NOMO-1 treated with DMSO at 0.1 percent for 48 hours (cell line): ENCODE measurements around the gene SLC9A4.
A peak's percentile ranks its signal among the peaks of the same experiment; 100 is the strongest.

Source experiments
- DNase-seq: peaks from one replicate; lab custom pipeline; 2025; ENCODE audit not compliant: unreplicated experiment; lab: John Stamatoyannopoulos, UW

SLC9A4 gene

GRCh38 chr2:102453501-102453900, 19.5 kb upstream of the SLC9A4 start:
- DNase-seq, result no peak

GRCh38 chr2:102455061-102455670, 17.9 kb upstream of the SLC9A4 start:
- no peak for DNase-seq

- no peak for DNase-seq
Observed at GRCh38 chr2:102460467-102460866, 12.6 kb upstream of the SLC9A4 start.

- DNase-seq, result no peak
Observed at GRCh38 chr2:102461188-102461587, 11.8 kb upstream of the SLC9A4 start.

- no peak for DNase-seq
Observed at GRCh38 chr2:102463160-102463559, 9.9 kb upstream of the SLC9A4 start.

GRCh38 chr2:102470168-102470567, 2.9 kb upstream of the SLC9A4 start:
- no peak for DNase-seq

GRCh38 chr2:102473631-102474030, 605 bp downstream of the SLC9A4 start:
- no peak for DNase-seq

GRCh38 chr2:102474785-102475184, 1.8 kb downstream of the SLC9A4 start:
- DNase-seq, result no peak

GRCh38 chr2:102478686-102479470, 5.9 kb downstream of the SLC9A4 start:
- DNase-seq, result no peak

- DNase-seq, result peak; percentile 28
Observed at GRCh38 chr2:102480285-102481195, 7.5 kb downstream of the SLC9A4 start.

- DNase-seq, result no peak
Observed at GRCh38 chr2:102481931-102482330, 8.9 kb downstream of the SLC9A4 start.

- DNase-seq, result peak; percentile 22
Observed at GRCh38 chr2:102483086-102483485, 10.1 kb downstream of the SLC9A4 start.

GRCh38 chr2:102484310-102485061, 11.5 kb downstream of the SLC9A4 start:
- peak; percentile 3 for DNase-seq

GRCh38 chr2:102485147-102485785, 12.2 kb downstream of the SLC9A4 start:
- no peak for DNase-seq

- no peak for DNase-seq
Observed at GRCh38 chr2:102486941-102487702, 14.1 kb downstream of the SLC9A4 start.

- no peak for DNase-seq
Observed at GRCh38 chr2:102487761-102488462, 14.9 kb downstream of the SLC9A4 start.

GRCh38 chr2:102489646-102490045, 16.6 kb downstream of the SLC9A4 start:
- peak; percentile 95 for DNase-seq

- DNase-seq, result no peak
Observed at GRCh38 chr2:102492006-102492405, 19.0 kb downstream of the SLC9A4 start.

- DNase-seq, result no peak
Observed at GRCh38 chr2:102494570-102494969, 21.5 kb downstream of the SLC9A4 start.
